A673 (cell line): ENCODE data around the gene TBC1D19. TPM values are rescaled to one million over a fixed set of nuclear protein-coding genes. Genes with fewer than 3 reads are reported as not detected.

ENCODE experiments used
- BruUV-seq: library from RNA; stranded (reverse); fragments of 400-500 nt; replicated peaks from 2 replicates; lab custom pipeline; 2021; lab: Mats Ljungman, UMichigan
- CTCF ChIA-PET: fragments of 300-600 bp; sonication (Branson Sonifier 250); formaldehyde crosslinking; loops from one replicate; lab custom pipeline; 2022; ENCODE audit warnings: antibody characterized with exemption; lab: Charles Lee
- POLR2A ChIA-PET: fragments of 300-600 bp; sonication (Branson Sonifier 250); formaldehyde crosslinking; loops from one replicate; lab custom pipeline; 2022; ENCODE audit warnings: antibody characterized with exemption; ENCODE audit not compliant: low non-redundant PET; lab: Charles Lee
- DNase-seq: peaks from one replicate; pipeline ENCODE4 v3.0.0-alpha.2; 2015; ENCODE audit warnings: low spot score
- H3K27ac ChIP-seq: fragments of 200-600 bp; sonication (generic); 2 replicates; pipeline ENCODE4 v1.5.1; 2016; ENCODE audit warnings: mixed run types, low read depth, mild to moderate bottlenecking, mixed read lengths, antibody characterized with exemption, low read length; ENCODE audit not compliant: poor library complexity, severe bottlenecking
- H3K27me3 ChIP-seq: fragments of 200-600 bp; sonication (generic); replicated peaks from 2 replicates; pipeline ENCODE4 v1.6.1; 2017; ENCODE audit warnings: mixed run types, low read depth, mild to moderate bottlenecking, mixed read lengths, antibody characterized with exemption, low read length; ENCODE audit not compliant: insufficient read depth, poor library complexity
- H3K36me3 ChIP-seq: fragments of 200-600 bp; sonication (generic); 2 replicates; pipeline ENCODE4 v1.6.1; 2016; ENCODE audit warnings: mixed run types, mild to moderate bottlenecking, mixed read lengths, antibody characterized with exemption, low read length; ENCODE audit not compliant: insufficient read depth, poor library complexity, severe bottlenecking
- H3K4me1 ChIP-seq: fragments of 200-600 bp; sonication (generic); 2 replicates; pipeline ENCODE4 v1.6.1; 2017; ENCODE audit warnings: mixed run types, mild to moderate bottlenecking, mixed read lengths, antibody characterized with exemption, low read length; ENCODE audit not compliant: insufficient read depth, poor library complexity, severe bottlenecking
- H3K4me3 ChIP-seq: fragments of 200-600 bp; sonication (generic); 2 replicates; pipeline ENCODE4 v1.5.1; 2016; ENCODE audit warnings: low read depth, mixed run types, mild to moderate bottlenecking, mixed read lengths, low read length; ENCODE audit not compliant: poor library complexity, severe bottlenecking
- H3K9me3 ChIP-seq: fragments of 200-600 bp; sonication (generic); 2 replicates; pipeline ENCODE4 v1.6.1; 2016; ENCODE audit warnings: mixed run types, low read depth, mild to moderate bottlenecking, mixed read lengths, antibody characterized with exemption, low read length; ENCODE audit not compliant: poor library complexity, severe bottlenecking
- CTCF ChIP-seq: fragments of 300-800, 200-600 bp; sonication (generic); conservative IDR thresholded peaks from 2 replicates; pipeline ENCODE4 v1.5.1; 2017; ENCODE audit warnings: low read depth, mild to moderate bottlenecking, antibody characterized with exemption, low read length, moderate library complexity, mixed read lengths
- EZH2 ChIP-seq: fragments of 200-600 bp; sonication (generic); IDR thresholded peaks from 2 replicates; pipeline ENCODE4 v1.6.1; 2017; ENCODE audit warnings: borderline replicate concordance, low read depth, mild to moderate bottlenecking, mixed read lengths, antibody characterized with exemption, low read length; ENCODE audit not compliant: poor library complexity, severe bottlenecking
- intact Hi-C: fragments of 100-400 bp; cut with micrococcal nuclease; formaldehyde crosslinking; loops from one replicate; pipeline ENCODE4 v1.10.0; 2022; ENCODE audit not compliant: unreplicated experiment
- total RNA-seq: library from RNA; stranded (reverse); gene quantifications from 2 replicates; pipeline ENCODE4 v1.2.3, GENCODE V29; 2021

The TBC1D19 gene
- total RNA-seq, 1 experiment from 2014 or later = 9.9 TPM

GRCh38 chr4:26613735-26614134 is 29.9 kb downstream of the TBC1D19 start:
- Histone ChIP-seq H3K4me3 (no peak overlapping the region), H3K27me3 (no peaks in the 10 kb centered on the region), H3K4me1 (no peaks in the 10 kb centered on the region), H3K36me3 (no peaks in the 10 kb centered on the region), H3K27ac (no peak overlapping the region), H3K9me3 (no peaks in the 10 kb centered on the region)
- TF ChIP-seq EZH2 (no peak), CTCF (no peak)
- CTCF ChIA-PET = no interaction called here
- BruUV-seq = no TSS peak
- intact Hi-C loops = no loop called here
- POLR2A ChIA-PET = no interaction called here
- DNase-seq = no peak

GRCh38 chr4:26619784-26620183 is 35.9 kb downstream of the TBC1D19 start:
- Histone ChIP-seq H3K27ac (no peak overlapping the region), H3K27me3 (no peaks in the 10 kb centered on the region), H3K4me1 (peaks cover 8% of the 10 kb centered on the region), H3K36me3 (no peaks in the 10 kb centered on the region), H3K4me3 (no peak overlapping the region), H3K9me3 (no peaks in the 10 kb centered on the region)
- CTCF ChIA-PET = no interaction called here
- POLR2A ChIA-PET = no interaction called here
- BruUV-seq = no TSS peak
- intact Hi-C loops = no loop called here
- TF ChIP-seq CTCF = no peak
- no peak for TF ChIP-seq EZH2
- no peak for DNase-seq

GRCh38 chr4:26621366-26621765 is 37.5 kb downstream of the TBC1D19 start:
- intact Hi-C loops = no loop called here
- Histone ChIP-seq H3K4me3 (no peak overlapping the region), H3K9me3 (no peaks in the 10 kb centered on the region), H3K27ac (no peak overlapping the region), H3K36me3 (no peaks in the 10 kb centered on the region), H3K4me1 (peaks cover 8% of the 10 kb centered on the region), H3K27me3 (no peaks in the 10 kb centered on the region)
- no peak for DNase-seq
- TF ChIP-seq CTCF = no peak
- no peak for TF ChIP-seq EZH2
- POLR2A ChIA-PET = no interaction called here
- BruUV-seq = no TSS peak
- CTCF ChIA-PET = no interaction called here
